T47D (cell line): ENCODE results near the gene JAK1.

ENCODE experiments used
- DNase-seq, 2 experiments: peaks; one replicate each; pipeline versions ENCODE4 v3.0.0 to v3.0.0-alpha.2; 2011 to 2012; ENCODE audit warnings: low read depth in 1 of 2, low spot score in 1 of 2
- JUND ChIP-seq: IDR thresholded peaks from 2 replicates; pipeline ENCODE4 v1.6.1; 2012; ENCODE audit warnings: low read depth
- in situ Hi-C: cut with HindIII; loops from 2 replicates; pipeline ENCODE4 v1.10.0; 2016; ENCODE audit warnings: low sequenced_read_pairs, low pct_unique_long_range_greater_than_20kb

Gene JAK1

DNA sequence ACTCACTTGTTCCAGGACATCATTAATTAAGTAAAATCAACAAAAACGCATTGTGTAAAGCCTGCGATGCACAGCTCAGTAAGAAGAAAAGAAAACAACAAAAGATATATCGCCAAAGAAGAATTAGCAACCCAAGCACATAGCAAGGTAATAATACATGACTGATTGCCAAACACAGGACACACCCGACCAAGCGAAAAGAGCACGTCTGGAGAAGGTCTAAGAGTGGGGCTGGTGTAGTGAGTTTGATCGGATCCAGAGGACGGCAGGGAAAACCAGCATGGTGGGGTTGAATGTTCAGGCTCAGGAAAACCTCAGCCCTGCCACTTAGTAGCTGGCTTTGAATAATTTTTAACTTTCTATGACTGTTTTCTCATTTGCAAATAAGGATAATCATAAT lies 69.8 kb downstream of the JAK1 start:
- no peak for TF ChIP-seq JUND
- in situ Hi-C loops: no loop called here
- DNase-seq: no peak

DNA sequence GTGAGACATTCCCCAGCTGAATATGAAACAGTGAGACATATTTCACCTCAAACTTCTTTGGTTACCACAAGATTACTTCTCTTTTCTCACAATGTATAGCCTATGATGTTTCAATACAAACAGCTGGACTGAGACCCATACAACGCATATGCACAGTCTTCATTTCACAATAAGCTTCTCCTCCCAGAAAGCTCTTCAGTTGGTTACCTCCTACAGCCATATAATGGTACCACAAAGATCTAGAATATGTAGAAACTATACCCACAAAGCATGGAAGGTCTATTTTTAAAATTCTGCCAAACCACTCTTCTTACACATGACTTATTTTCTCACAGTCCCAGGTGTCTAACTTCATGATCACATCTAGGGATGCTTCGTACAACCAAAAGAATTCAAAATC lies 70.8 kb downstream of the JAK1 start:
- TF ChIP-seq JUND: no peak
- DNase-seq: no peak
- in situ Hi-C loops: no loop called here

GRCh38 chr1:64894438-64895196 lies 71.7 kb downstream of the JAK1 start:
- TF ChIP-seq JUND: no peak
- in situ Hi-C loops: no loop called here
- DNase-seq: peak in 1 of 2 experiments; percentile 44

GRCh38 chr1:64893921-64894320 lies 72.4 kb downstream of the JAK1 start:
- no peak for TF ChIP-seq JUND
- no peak for DNase-seq
- in situ Hi-C loops: no loop called here

GRCh38 chr1:64892576-64893573 lies 73.5 kb downstream of the JAK1 start:
- TF ChIP-seq JUND: no peak
- in situ Hi-C loops: no loop called here
- DNase-seq: peak in 1 of 2 experiments; percentile 31

DNA sequence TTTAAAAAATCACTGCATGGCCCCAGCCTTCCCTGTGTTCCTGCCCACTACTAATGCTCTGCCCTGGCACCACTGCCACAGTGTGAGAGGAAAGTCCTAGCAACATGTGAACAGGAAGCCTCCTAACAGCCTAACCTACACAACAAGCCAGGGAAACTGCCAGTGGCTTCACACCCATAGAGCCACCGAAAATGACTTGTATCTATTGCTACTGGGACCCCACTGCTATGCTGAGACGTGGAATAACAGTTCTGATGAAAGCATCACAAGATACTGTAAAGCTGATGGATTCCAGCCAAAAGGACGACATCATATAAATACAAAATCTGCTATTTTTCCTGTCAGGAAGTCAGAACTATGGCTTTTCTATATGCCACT lies 74.9 kb downstream of the JAK1 start:
- in situ Hi-C loops: no loop called here
- DNase-seq: no peak

DNA sequence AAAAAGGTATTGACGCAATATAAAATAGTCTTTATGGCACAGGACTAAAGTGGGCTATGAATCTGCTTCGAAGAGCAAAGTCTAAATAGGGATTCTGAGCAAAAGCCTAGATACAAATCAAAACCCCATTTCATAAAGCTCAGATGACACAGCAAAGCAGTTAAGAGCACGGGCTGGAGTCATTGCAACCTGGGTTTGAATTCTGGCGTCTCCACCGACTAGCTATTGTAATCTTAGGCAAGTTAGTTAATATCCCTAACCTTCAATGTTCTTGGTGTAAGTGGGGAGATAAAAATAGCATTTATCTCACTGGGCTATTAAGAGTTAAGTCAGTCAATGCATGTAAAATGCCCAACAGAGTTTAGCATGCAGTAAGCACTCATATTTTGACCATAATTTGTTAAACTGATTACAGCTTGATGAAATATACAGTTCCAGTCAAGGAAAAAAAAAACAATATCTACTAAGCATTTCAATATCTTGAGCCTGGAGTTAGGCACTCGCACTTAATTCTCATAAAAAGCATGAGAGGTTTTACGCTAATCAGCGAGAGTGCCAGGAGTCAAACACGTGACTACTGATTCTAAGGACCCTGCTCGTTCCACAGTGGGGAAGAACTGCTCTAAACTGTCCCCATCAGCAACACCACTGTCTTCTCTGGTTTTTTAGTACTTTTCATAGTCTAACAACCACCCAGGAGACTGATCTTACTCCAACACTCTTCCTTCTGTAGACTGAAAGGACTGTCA lies 75.5 kb downstream of the JAK1 start:
- DNase-seq: no peak
- no peak for TF ChIP-seq JUND
- in situ Hi-C loops: no loop called here

More for the DNA sequence above, 74.9 kb downstream of the JAK1 start:
- no peak for TF ChIP-seq JUND

DNA sequence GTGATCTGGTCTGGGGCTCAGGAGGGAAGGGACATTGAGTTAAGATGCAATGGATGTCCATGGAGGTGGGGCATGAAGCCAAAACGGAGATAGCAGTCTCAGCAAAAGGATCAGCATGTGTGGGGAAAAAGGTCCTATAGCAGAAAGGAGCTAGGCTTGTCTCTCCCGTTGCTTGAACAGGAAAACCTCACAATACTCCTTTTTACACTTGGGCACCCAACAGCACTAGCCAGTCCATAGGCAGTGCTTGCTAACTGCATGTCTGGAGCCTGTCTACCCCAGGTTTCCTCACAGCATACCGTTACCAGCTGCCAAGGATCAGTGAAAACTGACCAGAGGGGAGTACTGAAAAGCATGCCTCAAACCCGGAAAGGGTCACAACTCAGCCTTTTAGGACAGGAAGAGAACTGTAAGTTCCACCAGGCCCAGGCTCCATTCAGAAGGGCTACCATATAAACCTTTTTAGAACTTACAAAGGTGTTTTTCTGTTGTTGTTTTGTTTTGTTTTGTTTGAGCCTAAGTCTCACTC lies 78.6 kb downstream of the JAK1 start:
- in situ Hi-C loops: no loop called here
- TF ChIP-seq JUND: no peak
- no peak for DNase-seq

- in situ Hi-C loops: no loop called here
- no peak for DNase-seq
- TF ChIP-seq JUND: no peak
These were observed 79.5 kb downstream of the JAK1 start for GRCh38 chr1:64886877-64887276.

- no peak for DNase-seq
- no peak for TF ChIP-seq JUND
- in situ Hi-C loops: no loop called here
These were observed 80.7 kb downstream of the JAK1 start for GRCh38 chr1:64885648-64886047.

- in situ Hi-C loops: no loop called here
- no peak for DNase-seq
- no peak for TF ChIP-seq JUND
These were observed 81.9 kb downstream of the JAK1 start for GRCh38 chr1:64884261-64885040.
